OCI-LY7 (cell line): ENCODE measurements around the gene PCK2. TPM values are rescaled to one million over a fixed set of nuclear protein-coding genes. Genes with fewer than 3 reads are reported as not detected.

ENCODE experiments used
- BruUV-seq: library from RNA; stranded (reverse); fragments of 400-500 nt; replicated peaks from 2 replicates; lab custom pipeline; 2021; lab: Mats Ljungman, UMichigan
- CTCF ChIA-PET: fragments of 300-600 bp; sonication (Branson Sonifier 250); formaldehyde crosslinking; loops from one replicate; lab custom pipeline; 2022; ENCODE audit warnings: antibody characterized with exemption; ENCODE audit not compliant: unreplicated experiment; lab: Charles Lee
- POLR2A ChIA-PET: fragments of 300-600 bp; sonication (Branson Sonifier 250); formaldehyde crosslinking; loops from one replicate; lab custom pipeline; 2022; ENCODE audit warnings: antibody characterized with exemption; lab: Charles Lee
- DNase-seq: peaks from one replicate; pipeline ENCODE4 v3.0.0-alpha.2; 2015; ENCODE audit warnings: low spot score
- H2AFZ ChIP-seq: fragments of 200-600 bp; sonication (generic), shearing (Covaris generic); 2 replicates; pipeline ENCODE4 v1.6.1; 2014; ENCODE audit warnings: mild to moderate bottlenecking, antibody characterized with exemption, low read length, moderate library complexity
- H3K27ac ChIP-seq: fragments of 200-600 bp; sonication (generic); 2 replicates; pipeline ENCODE4 v1.5.1; 2014; ENCODE audit warnings: mixed run types, low read depth, mild to moderate bottlenecking, moderate library complexity, low read length, inconsistent platforms; ENCODE audit not compliant: poor library complexity, severe bottlenecking
- H3K36me3 ChIP-seq: fragments of 200-600 bp; sonication (generic); 2 replicates; pipeline ENCODE4 v1.6.1; 2014; ENCODE audit warnings: mild to moderate bottlenecking, antibody characterized with exemption, low read length, moderate library complexity, mixed read lengths; ENCODE audit not compliant: insufficient read depth
- H3K4me1 ChIP-seq: fragments of 200-600 bp; sonication (generic); 2 replicates; pipeline ENCODE4 v1.5.1; 2014; ENCODE audit warnings: mild to moderate bottlenecking, low read length; ENCODE audit not compliant: insufficient read depth, poor library complexity, severe bottlenecking
- H3K4me2 ChIP-seq: fragments of 200-600 bp; sonication (generic); 2 replicates; pipeline ENCODE4 v1.6.1; 2014; ENCODE audit warnings: mild to moderate bottlenecking, low read length
- H3K4me3 ChIP-seq: fragments of 200-600 bp; sonication (generic); 2 replicates; pipeline ENCODE4 v1.5.1; 2014; ENCODE audit warnings: mild to moderate bottlenecking, low read depth, low read length; ENCODE audit not compliant: poor library complexity, severe bottlenecking
- H3K79me2 ChIP-seq: fragments of 200-600 bp; sonication (generic); 2 replicates; pipeline ENCODE4 v1.6.1; 2016; ENCODE audit warnings: low read depth, mild to moderate bottlenecking, low read length, moderate library complexity, mixed read lengths; ENCODE audit not compliant: insufficient read depth
- H3K9me2 ChIP-seq: fragments of 200-600 bp; sonication (generic); 2 replicates; pipeline ENCODE4 v1.6.1; 2016; ENCODE audit warnings: mild to moderate bottlenecking, low read length, mixed read lengths; ENCODE audit not compliant: insufficient read depth
- H3K9me3 ChIP-seq: fragments of 200-600 bp; sonication (generic); 2 replicates; pipeline ENCODE4 v1.6.1; 2014; ENCODE audit warnings: mild to moderate bottlenecking, mixed run types, low read length, mixed read lengths
- H4K20me1 ChIP-seq: fragments of 200-600 bp; sonication (generic); 2 replicates; pipeline ENCODE4 v1.6.1; 2014; ENCODE audit warnings: mild to moderate bottlenecking, antibody characterized with exemption, low read length, moderate library complexity, mixed read lengths; ENCODE audit not compliant: insufficient read depth
- EZH2phosphoT487 ChIP-seq: fragments of 200-600 bp; sonication (generic); IDR thresholded peaks from 2 replicates; pipeline ENCODE4 v1.6.1; 2018; ENCODE audit warnings: low read depth, borderline replicate concordance, mild to moderate bottlenecking, mixed run types, antibody characterized with exemption, low read length, moderate library complexity, mixed read lengths
- intact Hi-C: fragments of 100-400 bp; cut with micrococcal nuclease; formaldehyde crosslinking; loops from one replicate; pipeline ENCODE4 v1.10.0; 2022; ENCODE audit not compliant: unreplicated experiment
- total RNA-seq, 2 experiments: library from RNA; depleted of rRNA in 1 of 2; stranded (reverse); fragments of >200 nt in 1 of 2; shearing (Covaris generic) in 1 of 2; gene quantifications; 2 replicates each; pipeline ENCODE4 v1.2.3, GENCODE V29; 2014 to 2022
- TF ChIP-seq, protein P1 (sequence below): fragments of 200-600 bp; sonication (generic); conservative IDR thresholded peaks from 2 replicates; pipeline ENCODE4 v1.5.1; 2014; ENCODE audit warnings: mild to moderate bottlenecking, antibody characterized with exemption, low read length, moderate library complexity, mixed read lengths

The PCK2 gene
- total RNA-seq, 2 experiments from 2014 or later, result 43.6 to 130 TPM

GRCh38 chr14:24123424-24124417 lies 29.6 kb downstream of the PCK2 start:
- no peak overlapping the region for H2AFZ ChIP-seq
- no peaks in the 10 kb centered on the region for H3K79me2 ChIP-seq
- ChIA-PET CTCF (interaction anchor here (1.4 kb wide), 1 partner anchor 9 kb away, joined by 5 read pairs; the partner anchor contains the start of genes DCAF11 and NRL), POLR2A (interaction anchor here (0.7 to 1.3 kb wide), 3 partner anchors 9 to 15 kb away, joined by 3 to 8 read pairs (median 3); partner anchors contain the start of genes DCAF11, NRL and PSME1)
- H3K4me2 ChIP-seq, result no peak overlapping the region
- H3K36me3 ChIP-seq, result peaks cover 42% of the 10 kb centered on the region
- DNase-seq, result no peak
- peaks cover 14% of the 10 kb centered on the region for H3K4me1 ChIP-seq
- intact Hi-C loops, result no loop called here
- no peaks in the 10 kb centered on the region for H3K9me3 ChIP-seq
- BruUV-seq, result TSS peak; percentile 70
- H4K20me1 ChIP-seq, result no peaks in the 10 kb centered on the region
- no peaks in the 10 kb centered on the region for H3K9me2 ChIP-seq
- H3K4me3 ChIP-seq, result no peak overlapping the region
- H3K27ac ChIP-seq, result no peak overlapping the region
- TF ChIP-seq EZH2phosphoT487, result no peak
- TF ChIP-seq, protein P1, sequence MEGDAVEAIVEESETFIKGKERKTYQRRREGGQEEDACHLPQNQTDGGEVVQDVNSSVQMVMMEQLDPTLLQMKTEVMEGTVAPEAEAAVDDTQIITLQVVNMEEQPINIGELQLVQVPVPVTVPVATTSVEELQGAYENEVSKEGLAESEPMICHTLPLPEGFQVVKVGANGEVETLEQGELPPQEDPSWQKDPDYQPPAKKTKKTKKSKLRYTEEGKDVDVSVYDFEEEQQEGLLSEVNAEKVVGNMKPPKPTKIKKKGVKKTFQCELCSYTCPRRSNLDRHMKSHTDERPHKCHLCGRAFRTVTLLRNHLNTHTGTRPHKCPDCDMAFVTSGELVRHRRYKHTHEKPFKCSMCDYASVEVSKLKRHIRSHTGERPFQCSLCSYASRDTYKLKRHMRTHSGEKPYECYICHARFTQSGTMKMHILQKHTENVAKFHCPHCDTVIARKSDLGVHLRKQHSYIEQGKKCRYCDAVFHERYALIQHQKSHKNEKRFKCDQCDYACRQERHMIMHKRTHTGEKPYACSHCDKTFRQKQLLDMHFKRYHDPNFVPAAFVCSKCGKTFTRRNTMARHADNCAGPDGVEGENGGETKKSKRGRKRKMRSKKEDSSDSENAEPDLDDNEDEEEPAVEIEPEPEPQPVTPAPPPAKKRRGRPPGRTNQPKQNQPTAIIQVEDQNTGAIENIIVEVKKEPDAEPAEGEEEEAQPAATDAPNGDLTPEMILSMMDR, result no peak

DNA sequence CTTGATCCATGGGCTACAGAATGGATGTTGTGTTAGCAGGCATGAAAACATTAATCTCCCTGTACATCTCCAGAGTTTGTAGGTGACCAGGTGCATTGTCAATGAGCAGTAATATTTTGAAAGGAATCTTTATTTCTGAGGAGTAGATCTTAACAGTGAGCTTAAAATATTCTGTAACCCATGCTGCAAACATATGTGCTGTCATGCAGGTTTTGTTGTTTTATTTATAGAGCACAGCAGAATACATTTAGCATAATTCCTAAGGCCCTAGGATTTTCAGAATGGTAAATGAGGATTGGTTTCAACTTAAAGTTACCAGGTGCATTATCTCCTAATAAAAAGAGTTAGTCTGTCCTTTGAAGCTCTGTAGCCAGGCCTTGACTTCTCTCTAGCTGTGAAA lies 32.8 kb downstream of the PCK2 start:
- TF ChIP-seq EZH2phosphoT487, result no peak
- TF ChIP-seq, protein P1, result no peak
- no peak overlapping the region for H2AFZ ChIP-seq
- no peaks in the 10 kb centered on the region for H3K9me3 ChIP-seq
- ChIA-PET POLR2A (interaction anchor here (0.7 to 1.8 kb wide), 7 partner anchors 8 to 920 kb away, joined by 3 to 10 read pairs (median 3); partner anchors contain the start of genes DCAF11, NRL and PSME1), CTCF (no interaction called here)
- intact Hi-C loops, result no loop called here
- H3K79me2 ChIP-seq, result no peaks in the 10 kb centered on the region
- no TSS peak for BruUV-seq
- H3K4me2 ChIP-seq, result no peak overlapping the region
- H3K4me1 ChIP-seq, result peaks cover 14% of the 10 kb centered on the region
- H3K27ac ChIP-seq, result no peak overlapping the region
- no peak for DNase-seq
- H3K4me3 ChIP-seq, result no peak overlapping the region
- no peaks in the 10 kb centered on the region for H3K9me2 ChIP-seq
- peaks cover 15% of the 10 kb centered on the region; the same call in 1 of the 2 replicates for H3K36me3 ChIP-seq
- H4K20me1 ChIP-seq, result no peaks in the 10 kb centered on the region
